Spleen (tissue), 11 donors: ENCODE results near the gene STARD6. TPM values are rescaled to one million over a fixed set of nuclear protein-coding genes. Genes with fewer than 3 reads are reported as not detected.

Source experiments
- DNase-seq: peaks from one replicate; pipeline ENCODE4 v3.0.0-alpha.2; 2020
- H3K27ac ChIP-seq, 8 donors: fragments of 200-600 bp; sonication (generic) in 7 of 8; 1 replicate in 4 of 8; 2 replicates in 4 of 8; pipeline versions ENCODE4 v1.5.0 to v1.8.0; 2016 to 2021; ENCODE audit warnings: inconsistent platforms in 4 of 8, mild to moderate bottlenecking in 4 of 8, moderate library complexity in 1 of 8
- H3K27me3 ChIP-seq, 7 donors: fragments of 200-600 bp; sonication (generic) in 6 of 7; replicated peaks in 1 of 7; 1 replicate in 4 of 7; 2 replicates in 3 of 7; pipeline versions ENCODE4 v1.5.0 to v1.8.0; 2016 to 2021; ENCODE audit warnings: inconsistent platforms in 3 of 7, mild to moderate bottlenecking in 1 of 7
- H3K36me3 ChIP-seq, 6 donors: fragments of 200-600 bp; sonication (generic) in 5 of 6; 1 replicate in 4 of 6; 2 replicates in 2 of 6; pipeline versions ENCODE4 v1.5.0 to v1.8.0; 2016 to 2021; ENCODE audit warnings: inconsistent platforms in 2 of 6
- H3K4me1 ChIP-seq, 6 donors: fragments of 200-600 bp; sonication (generic) in 5 of 6; 1 replicate in 3 of 6; 2 replicates in 3 of 6; pipeline versions ENCODE4 v1.5.0 to v1.8.0; 2016 to 2021; ENCODE audit warnings: inconsistent platforms in 3 of 6
- H3K4me3 ChIP-seq, 8 donors: fragments of 200-600 bp; sonication (generic) in 7 of 8; 1 replicate in 4 of 8; 2 replicates in 4 of 8; pipeline versions ENCODE4 v1.5.0 to v1.8.0; 2016 to 2021; ENCODE audit warnings: inconsistent platforms in 4 of 8, mild to moderate bottlenecking in 4 of 8, moderate library complexity in 2 of 8
- H3K9me3 ChIP-seq, 8 donors: fragments of 200-600 bp; sonication (generic) in 7 of 8; 1 replicate in 4 of 8; 2 replicates in 4 of 8; pipeline versions ENCODE4 v1.5.0 to v1.8.0; 2016 to 2021; ENCODE audit warnings: inconsistent platforms in 4 of 8
- CTCF ChIP-seq, 11 experiments: fragments of 200-600 bp in 7 of 11; fragments of 450-650 bp in 4 of 11; sonication (generic) in 4 of 11; IDR thresholded peaks in 8 of 11; conservative IDR thresholded peaks in 3 of 11; 1 replicate in 7 of 11; 2 replicates in 4 of 11; pipeline versions ENCODE4 v1.4.0 to v1.8.0; 2016 to 2021; ENCODE audit warnings: antibody characterized with exemption in 11 of 11, inconsistent platforms in 4 of 11, mild to moderate bottlenecking in 1 of 11
- POLR2A ChIP-seq, 3 donors: fragments of 450-650 bp; IDR thresholded peaks; one replicate each; pipeline ENCODE4 v1.5.1; 2017; ENCODE audit warnings: antibody characterized with exemption in 3 of 3, mild to moderate bottlenecking in 1 of 3
- POLR2AphosphoS5 ChIP-seq, 3 donors: sonication (generic); formaldehyde crosslinking; IDR thresholded peaks; one replicate each; pipeline ENCODE4 v1.5.1; 2017; ENCODE audit warnings: antibody characterized with exemption in 3 of 3
- WGBS, 5 donors: extraction: QIAGEN DNeasy Blood & Tissue Kit in 3 of 5; methylation state at CpG; one replicate each; pipeline versions ENCODE4 v1.1.5 to v1.1.7; 2013 to 2018; 5-methylcytosine and 5-hydroxymethylcytosine counted together
- intact Hi-C: fragments of 100-400 bp; cut with DNase I; formaldehyde crosslinking; loops from one replicate; pipeline ENCODE4 v1.15.0; 2023; ENCODE audit warnings: low total_unique reads
- polyA plus RNA-seq, 3 donors: library from polyadenylated mRNA; stranded (reverse); fragments of 200-250 nt; gene quantifications; one replicate each; pipeline ENCODE4 v1.2.1, GENCODE V29; 2013
- total RNA-seq, 7 donors: library from RNA; depleted of rRNA in 3 of 7; stranded (reverse); fragments of >200 nt in 3 of 7; fragmentation: NEBNext Ultra II Directional in 4 of 7; extraction: Animal tissue kit (Norgen Biotek cat#: 25700) in 4 of 7; gene quantifications; one replicate each; pipeline versions ENCODE4 v1.1.0 to v1.2.1, GENCODE V29; 2016 to 2021
- donor health status: healthy with polysubstance abuse.
- donor health status: DM: no; HTN: no; CAD: no; lungs with moderate emphysema.
- donor health status: DM: no; HTN: no; CAD: no.
- donor health status: Bipolar disorder and iron deficiency.
- donor health status: healthy.
- donor health status: DM: no; HTN: no; CAD: no.
- donor health status: DM: yes; HTN: yes; CAD: no.

Gene STARD6
- total and polyA plus RNA-seq, 10 donors: not detected

- no peak overlapping the region for H3K27ac ChIP-seq
- no peaks in the 10 kb centered on the region for H3K4me1 ChIP-seq
- WGBS, 5 donors: 88 to 96% (median 92%) methylated on average over 3 of the region's 3 CpGs
- no peak overlapping the region for H3K4me3 ChIP-seq
- peaks cover 0 to 2% (median 0%) of the 10 kb centered on the region in 7 donors for H3K27me3 ChIP-seq
- TF ChIP-seq CTCF (IDR thresholded peaks at IDR 0.05 in 8 of 11, conservative IDR thresholded peaks at IDR 0.05 in 3 of 11) (no peak), POLR2AphosphoS5 (IDR thresholded peaks at IDR 0.05) (no peak), POLR2A (IDR thresholded peaks at IDR 0.05) (no peak)
- intact Hi-C loops: no loop called here
- H3K36me3 ChIP-seq: peaks cover 0 to 14% (median 0%) of the 10 kb centered on the region in 6 donors
- DNase-seq: no peak
- peaks cover 0 to 2% (median 0%) of the 10 kb centered on the region in 8 donors for H3K9me3 ChIP-seq
Observed at GRCh38 chr18:54382076-54382475, 24.4 kb upstream of the STARD6 start.

GRCh38 chr18:54381640-54382039, 24.0 kb upstream of the STARD6 start:
- no peaks in the 10 kb centered on the region for H3K4me1 ChIP-seq
- TF ChIP-seq POLR2A (IDR thresholded peaks at IDR 0.05) (no peak), CTCF (IDR thresholded peaks at IDR 0.05 in 8 of 11, conservative IDR thresholded peaks at IDR 0.05 in 3 of 11) (no peak), POLR2AphosphoS5 (IDR thresholded peaks at IDR 0.05) (no peak)

GRCh38 chr18:54378057-54378456, 20.4 kb upstream of the STARD6 start:
- H3K36me3 ChIP-seq: peaks cover 0 to 28% (median 0%) of the 10 kb centered on the region in 6 donors
- TF ChIP-seq POLR2A (IDR thresholded peaks at IDR 0.05) (no peak), CTCF (IDR thresholded peaks at IDR 0.05 in 8 of 11, conservative IDR thresholded peaks at IDR 0.05 in 3 of 11) (no peak), POLR2AphosphoS5 (IDR thresholded peaks at IDR 0.05) (no peak)
- intact Hi-C loops: no loop called here

More at GRCh38 chr18:54381640-54382039, 24.0 kb upstream of the STARD6 start:
- intact Hi-C loops: no loop called here
- WGBS, 5 donors: 73 to 98% (median 95%) methylated on average over 2 of the region's 2 CpGs
- peaks cover 0 to 14% (median 0%) of the 10 kb centered on the region in 6 donors for H3K36me3 ChIP-seq
- no peak overlapping the region for H3K4me3 ChIP-seq
- no peaks in the 10 kb centered on the region for H3K27me3 ChIP-seq
- DNase-seq: no peak
- H3K27ac ChIP-seq: no peak overlapping the region
- H3K9me3 ChIP-seq: peaks cover 0 to 2% (median 0%) of the 10 kb centered on the region in 8 donors

GRCh38 chr18:54360406-54360805, 2.7 kb upstream of the STARD6 start:
- Histone ChIP-seq H3K36me3 (peaks cover 0 to 8% (median 0%) of the 10 kb centered on the region in 6 donors), H3K4me1 (peaks cover 0 to 22% (median 16%) of the 10 kb centered on the region in 6 donors), H3K27me3 (no peaks in the 10 kb centered on the region), H3K9me3 (no peaks in the 10 kb centered on the region), H3K4me3 (no peak overlapping the region), H3K27ac (no peak overlapping the region)
- intact Hi-C loops: no loop called here
- no peak for DNase-seq
- TF ChIP-seq CTCF (IDR thresholded peaks at IDR 0.05 in 8 of 11, conservative IDR thresholded peaks at IDR 0.05 in 3 of 11) (no peak), POLR2AphosphoS5 (IDR thresholded peaks at IDR 0.05) (no peak), POLR2A (IDR thresholded peaks at IDR 0.05) (no peak)
- 89 to 97% (median 94%) methylated on average over 3 of the region's 3 CpGs for WGBS, 5 donors

More at GRCh38 chr18:54378057-54378456, 20.4 kb upstream of the STARD6 start:
- H3K9me3 ChIP-seq: no peaks in the 10 kb centered on the region
- H3K27ac ChIP-seq: no peak overlapping the region
- no peaks in the 10 kb centered on the region for H3K27me3 ChIP-seq
- 77 to 90% (median 82%) methylated on average over 4 of the region's 4 CpGs for WGBS, 5 donors
- H3K4me1 ChIP-seq: no peaks in the 10 kb centered on the region
- DNase-seq: no peak
- H3K4me3 ChIP-seq: no peak overlapping the region
